B cell (primary cell): ENCODE results near the gene GPATCH8. TPM values are rescaled to one million over a fixed set of nuclear protein-coding genes. Genes with fewer than 3 reads are reported as not detected.

ENCODE experiments used
- ATAC-seq: fragments of 200-7000 bp; cut with Tn5 transposase; one replicate; pipeline ENCODE4 v1.10.0; 2021; ENCODE audit warnings: low read depth, mild to moderate bottlenecking, moderate number of reproducible peaks, moderate library complexity
- CTCF ChIA-PET: fragments of 350-600 bp; sonication (Branson Sonifier 250); formaldehyde crosslinking; loops from one replicate; lab custom pipeline; 2021; ENCODE audit warnings: antibody characterized with exemption, inconsistent platforms; lab: Charles Lee
- POLR2A ChIA-PET: fragments of 350-600 bp; sonication (Branson Sonifier 250); formaldehyde crosslinking; loops from one replicate; lab custom pipeline; 2021; ENCODE audit warnings: antibody characterized with exemption; lab: Charles Lee
- DNase-seq: peaks from one replicate; pipeline ENCODE4 v3.0.0; 2013
- H2AFZ ChIP-seq: 2 replicates; pipeline ENCODE4 v1.6.1; 2012; ENCODE audit warnings: mild to moderate bottlenecking, low read depth, low read length; ENCODE audit not compliant: insufficient read depth, poor library complexity, severe bottlenecking
- H3K27ac ChIP-seq, 2 donors: 1 replicate in 1 of 2; 2 replicates in 1 of 2; pipeline ENCODE4 v1.5.1; 2012 to 2013; ENCODE audit warnings: low read length in 2 of 2, mild to moderate bottlenecking in 2 of 2, moderate library complexity in 1 of 2
- H3K27me3 ChIP-seq, 4 experiments: fragments of 200-600 bp in 1 of 4; sonication (generic) in 1 of 4; replicated peaks in 1 of 4; 1 replicate in 2 of 4; 2 replicates in 2 of 4; pipeline versions ENCODE4 v1.6.1 to v1.7.0; 2013 to 2016; ENCODE audit warnings: low read length in 3 of 4, mild to moderate bottlenecking in 2 of 4, mixed read lengths in 1 of 4, moderate library complexity in 1 of 4; ENCODE audit not compliant: insufficient read depth in 4 of 4, control insufficient read depth in 3 of 4; ENCODE audit errors: control extremely low read depth in 1 of 4
- H3K36me3 ChIP-seq, 2 experiments: replicated peaks in 1 of 2; 1 replicate in 1 of 2; 2 replicates in 1 of 2; pipeline versions ENCODE4 v1.6.1 to v1.7.1; 2013; ENCODE audit warnings: low read length in 1 of 2; ENCODE audit not compliant: insufficient read depth in 2 of 2, control insufficient read depth in 1 of 2; ENCODE audit errors: control extremely low read depth in 1 of 2, extremely low read depth in 1 of 2
- H3K4me1 ChIP-seq, 2 donors: fragments of 200-600 bp in 1 of 2; sonication (generic) in 1 of 2; 1 replicate in 1 of 2; 2 replicates in 1 of 2; pipeline versions ENCODE4 v1.5.1 to v1.6.1; 2013 to 2017; ENCODE audit warnings: low read length in 2 of 2; ENCODE audit not compliant: control insufficient read depth in 2 of 2, insufficient read depth in 2 of 2
- H3K4me2 ChIP-seq: replicated peaks from 2 replicates; pipeline ENCODE3; 2012; ENCODE audit warnings: mild to moderate bottlenecking, low read depth, low read length; ENCODE audit not compliant: poor library complexity, severe bottlenecking
- H3K4me3 ChIP-seq, 5 experiments: fragments of 200-600 bp in 1 of 5; sonication (generic) in 1 of 5; 1 replicate in 3 of 5; 2 replicates in 2 of 5; pipeline versions ENCODE4 v1.5.1 to v1.7.0; 2011 to 2016; ENCODE audit warnings: low read length in 4 of 5, mild to moderate bottlenecking in 4 of 5, low read depth in 2 of 5, control low read depth in 1 of 5, moderate library complexity in 1 of 5; ENCODE audit not compliant: insufficient read depth in 1 of 5; ENCODE audit errors: control extremely low read depth in 1 of 5, extremely low read depth in 1 of 5
- H3K79me2 ChIP-seq: fragments of 200-600 bp; sonication (generic); one replicate; pipeline ENCODE4 v1.6.0; 2016; ENCODE audit warnings: low read length; ENCODE audit not compliant: control insufficient read depth, insufficient read depth
- H3K9ac ChIP-seq: fragments of 200-600 bp; sonication (generic); 2 replicates; pipeline ENCODE4 v1.6.1; 2017; ENCODE audit warnings: mild to moderate bottlenecking, low read length, moderate library complexity
- H3K9me3 ChIP-seq, 3 donors: one replicate each; pipeline versions ENCODE4 v1.6.1 to v1.7.1; 2013; ENCODE audit warnings: low read length in 2 of 3; ENCODE audit not compliant: control insufficient read depth in 2 of 3, insufficient read depth in 1 of 3; ENCODE audit errors: control extremely low read depth in 1 of 3
- H4K20me1 ChIP-seq: 2 replicates; pipeline ENCODE4 v1.6.0; 2012; ENCODE audit warnings: mild to moderate bottlenecking, low read length; ENCODE audit not compliant: insufficient read depth, control insufficient read depth, poor library complexity, severe bottlenecking
- H3K27ac Mint-ChIP-seq: one replicate; pipeline ENCODE4 v1.8.0; 2021; ENCODE audit warnings: mixed read lengths
- H3K27me3 Mint-ChIP-seq: one replicate; pipeline ENCODE4 v1.8.0; 2021; ENCODE audit warnings: mixed read lengths
- H3K4me1 Mint-ChIP-seq: one replicate; pipeline ENCODE4 v1.8.0; 2021; ENCODE audit warnings: mixed read lengths
- H3K4me3 Mint-ChIP-seq: one replicate; pipeline ENCODE4 v1.8.0; 2021; ENCODE audit warnings: mixed read lengths
- H3K9me3 Mint-ChIP-seq: one replicate; pipeline ENCODE4 v1.8.0; 2022; ENCODE audit warnings: mixed read lengths; ENCODE audit not compliant: insufficient read depth
- EZH2 ChIP-seq: IDR thresholded peaks from 2 replicates; pipeline ENCODE4 v1.6.1; 2012; ENCODE audit warnings: borderline replicate concordance, low read depth, mild to moderate bottlenecking, moderate library complexity, low read length; ENCODE audit not compliant: insufficient read depth, poor library complexity, severe bottlenecking
- WGBS: methylation state at CpG from one replicate; pipeline ENCODE4 v1.1.5; 2013; ENCODE audit warnings: missing lambda C conversion rate; ENCODE audit not compliant: insufficient coverage; 5-methylcytosine and 5-hydroxymethylcytosine counted together
- intact Hi-C: fragments of 100-400 bp; cut with micrococcal nuclease; formaldehyde crosslinking; loops from one replicate; pipeline ENCODE4 v1.10.0; 2022
- polyA plus RNA-seq: library from polyadenylated mRNA; depleted of rRNA; stranded (reverse); fragments of >200 nt; gene quantifications from 2 replicates; pipeline ENCODE4 v1.2.3, GENCODE V29; 2012
- total RNA-seq, 2 donors: library from RNA; stranded (reverse); fragments of 120-200 nt in 1 of 2; gene quantifications; 1 replicate in 1 of 2; 2 replicates in 1 of 2; pipeline versions ENCODE4 v1.2.3 to v1.2.4, GENCODE V29; 2013 to 2022

The GPATCH8 gene
- total and polyA plus RNA-seq, 2 donors (not counting 1 experiment from before 2014, with no cell fraction given), result 28.3 to 83.4 TPM

GRCh38 chr17:44397479-44398440 lies 105.4 kb downstream of the GPATCH8 start:
- no peak for TF ChIP-seq EZH2
- DNase-seq (no peak), ATAC-seq (no peak)
- Histone ChIP-seq H3K79me2 (no peaks in the 10 kb centered on the region), H3K27me3 (no peaks in the 10 kb centered on the region), H3K36me3 (peaks cover 0 to 47% of the 10 kb centered on the region in 2 experiments), H3K9me3 (no peaks in the 10 kb centered on the region), H3K4me1 (peaks cover 0 to 5% of the 10 kb centered on the region in 2 donors), H3K9ac (no peak overlapping the region), H4K20me1 (peaks cover 14% of the 10 kb centered on the region), H3K27ac (no peak overlapping the region), H3K4me2 (no peak overlapping the region), H3K4me3 (no peak overlapping the region), H2AFZ (no peak overlapping the region)
- Mint-ChIP-seq H3K9me3 (no peaks in the 10 kb centered on the region), H3K4me1 (peaks cover 6% of the 10 kb centered on the region), H3K27ac (no peak overlapping the region), H3K4me3 (no peak overlapping the region), H3K27me3 (no peaks in the 10 kb centered on the region)
- intact Hi-C loops, result no loop called here
- POLR2A ChIA-PET, result no interaction called here
- 100% methylated on average over 7 of the region's 8 CpGs for WGBS
- CTCF ChIA-PET, result no interaction called here

- H3K27ac ChIP-seq, result no peak overlapping the region
- Mint-ChIP-seq H3K9me3 (no peaks in the 10 kb centered on the region), H3K4me3 (no peak overlapping the region), H3K4me1 (no peaks in the 10 kb centered on the region), H3K27ac (no peak overlapping the region), H3K27me3 (no peaks in the 10 kb centered on the region)
- ChIA-PET POLR2A (interaction anchor here (0.7 kb wide), 1 partner anchor 20 kb away, joined by 4 read pairs; no protein-coding TSS in a partner anchor), CTCF (no interaction called here)
- 100% methylated on average over 2 of the region's 5 CpGs for WGBS
- H4K20me1 ChIP-seq, result peaks cover 14% of the 10 kb centered on the region
- DNase-seq, result no peak
- ATAC-seq, result no peak
- no peak overlapping the region for H3K4me3 ChIP-seq
- no peak for TF ChIP-seq EZH2
- H3K9me3 ChIP-seq, result no peaks in the 10 kb centered on the region
- H3K4me1 ChIP-seq, result no peaks in the 10 kb centered on the region
- no peaks in the 10 kb centered on the region for H3K27me3 ChIP-seq
- peaks cover 0 to 47% of the 10 kb centered on the region in 2 experiments for H3K36me3 ChIP-seq
- intact Hi-C loops, result no loop called here
- no peak overlapping the region for H3K9ac ChIP-seq
- H3K4me2 ChIP-seq, result no peak overlapping the region
- no peaks in the 10 kb centered on the region for H3K79me2 ChIP-seq
- H2AFZ ChIP-seq, result no peak overlapping the region
Observed at GRCh38 chr17:44396946-44397345, 106.3 kb downstream of the GPATCH8 start.
